ENCODE measurements around the gene PHF1.

PHF1 gene

GRCh38 chr6:33434961-33435360 is 24.1 kb downstream of the PHF1 start:
- Histone ChIP-seq H3K27ac (ENCODE audit: low read depth, low read length) (no peak overlapping the region), H3K4me3 (ENCODE audit: low read depth, low read length) (no peak overlapping the region), H3K79me2 (ENCODE audit: control insufficient read depth, insufficient read depth, low read length, unreplicated experiment) (peaks cover 11% of the 10 kb centered on the region), H3K36me3 (ENCODE audit: insufficient read depth, low read length) (peaks cover 23% of the 10 kb centered on the region; the same call in 1 of the 2 replicates), H3K4me1 (ENCODE audit: control insufficient read depth, insufficient read depth, low read length, unreplicated experiment) (peaks cover 8% of the 10 kb centered on the region), H2AFZ (ENCODE audit: low read length, unreplicated experiment) (no peak overlapping the region), H3K27me3 (ENCODE audit: insufficient read depth, low read length) (no peaks in the 10 kb centered on the region)

GRCh38 chr6:33437666-33438065 is 26.9 kb downstream of the PHF1 start:
- no peaks in the 10 kb centered on the region for H3K79me2 ChIP-seq (ENCODE audit: control insufficient read depth, insufficient read depth, low read length, unreplicated experiment)
- no peak overlapping the region for H3K4me3 ChIP-seq (ENCODE audit: low read depth, low read length)
- H3K4me1 ChIP-seq (ENCODE audit: control insufficient read depth, insufficient read depth, low read length, unreplicated experiment), result no peaks in the 10 kb centered on the region
- H3K27me3 ChIP-seq (ENCODE audit: insufficient read depth, low read length), result no peaks in the 10 kb centered on the region
- H3K27ac ChIP-seq (ENCODE audit: low read depth, low read length), result no peak overlapping the region
- H2AFZ ChIP-seq (ENCODE audit: low read length, unreplicated experiment), result no peak overlapping the region
- peaks cover 23% of the 10 kb centered on the region; the same call in 1 of the 2 replicates for H3K36me3 ChIP-seq (ENCODE audit: insufficient read depth, low read length)

GRCh38 chr6:33438978-33439594 is 28.3 kb downstream of the PHF1 start:
- H3K27ac ChIP-seq (ENCODE audit: low read depth, low read length), result no peak overlapping the region

GRCh38 chr6:33439956-33440648 is 29.3 kb downstream of the PHF1 start:
- Histone ChIP-seq H3K36me3 (ENCODE audit: insufficient read depth, low read length) (peaks cover 23% of the 10 kb centered on the region; the same call in 1 of the 2 replicates), H3K27ac (ENCODE audit: low read depth, low read length) (no peak overlapping the region), H3K4me3 (ENCODE audit: low read depth, low read length) (no peak overlapping the region), H2AFZ (ENCODE audit: low read length, unreplicated experiment) (no peak overlapping the region), H3K27me3 (ENCODE audit: insufficient read depth, low read length) (no peaks in the 10 kb centered on the region), H3K4me1 (ENCODE audit: control insufficient read depth, insufficient read depth, low read length, unreplicated experiment) (no peaks in the 10 kb centered on the region), H3K79me2 (ENCODE audit: control insufficient read depth, insufficient read depth, low read length, unreplicated experiment) (no peaks in the 10 kb centered on the region)

More at GRCh38 chr6:33438978-33439594, 28.3 kb downstream of the PHF1 start:
- no peaks in the 10 kb centered on the region for H3K4me1 ChIP-seq (ENCODE audit: control insufficient read depth, insufficient read depth, low read length, unreplicated experiment)
- H3K36me3 ChIP-seq (ENCODE audit: insufficient read depth, low read length), result peaks cover 23% of the 10 kb centered on the region; the same call in 1 of the 2 replicates
- H3K27me3 ChIP-seq (ENCODE audit: insufficient read depth, low read length), result no peaks in the 10 kb centered on the region
- no peak overlapping the region for H3K4me3 ChIP-seq (ENCODE audit: low read depth, low read length)
- H2AFZ ChIP-seq (ENCODE audit: low read length, unreplicated experiment), result no peak overlapping the region
- H3K79me2 ChIP-seq (ENCODE audit: control insufficient read depth, insufficient read depth, low read length, unreplicated experiment), result no peaks in the 10 kb centered on the region

GRCh38 chr6:33440649-33441309 is 30.0 kb downstream of the PHF1 start:
- Histone ChIP-seq H3K4me3 (ENCODE audit: low read depth, low read length) (no peak overlapping the region), H3K36me3 (ENCODE audit: insufficient read depth, low read length) (peaks cover 21% of the 10 kb centered on the region; the same call in 1 of the 2 replicates)

GRCh38 chr6:33441457-33441856 is 30.6 kb downstream of the PHF1 start:
- Histone ChIP-seq H3K79me2 (ENCODE audit: control insufficient read depth, insufficient read depth, low read length, unreplicated experiment) (no peaks in the 10 kb centered on the region), H2AFZ (ENCODE audit: low read length, unreplicated experiment) (no peak overlapping the region), H3K27ac (ENCODE audit: low read depth, low read length) (no peak overlapping the region), H3K27me3 (ENCODE audit: insufficient read depth, low read length) (no peaks in the 10 kb centered on the region), H3K4me3 (ENCODE audit: low read depth, low read length) (no peak overlapping the region), H3K36me3 (ENCODE audit: insufficient read depth, low read length) (peaks cover 23% of the 10 kb centered on the region; the same call in 1 of the 2 replicates), H3K4me1 (ENCODE audit: control insufficient read depth, insufficient read depth, low read length, unreplicated experiment) (no peaks in the 10 kb centered on the region)

More at GRCh38 chr6:33440649-33441309, 30.0 kb downstream of the PHF1 start:
- Histone ChIP-seq H3K27ac (ENCODE audit: low read depth, low read length) (no peak overlapping the region), H3K4me1 (ENCODE audit: control insufficient read depth, insufficient read depth, low read length, unreplicated experiment) (no peaks in the 10 kb centered on the region), H3K27me3 (ENCODE audit: insufficient read depth, low read length) (no peaks in the 10 kb centered on the region), H3K79me2 (ENCODE audit: control insufficient read depth, insufficient read depth, low read length, unreplicated experiment) (no peaks in the 10 kb centered on the region), H2AFZ (ENCODE audit: low read length, unreplicated experiment) (no peak overlapping the region)

- H3K27me3 ChIP-seq (ENCODE audit: insufficient read depth, low read length), result no peaks in the 10 kb centered on the region
- H3K36me3 ChIP-seq (ENCODE audit: insufficient read depth, low read length), result peaks cover 20% of the 10 kb centered on the region; the same call in 1 of the 2 replicates
- H3K79me2 ChIP-seq (ENCODE audit: control insufficient read depth, insufficient read depth, low read length, unreplicated experiment), result no peaks in the 10 kb centered on the region
- H2AFZ ChIP-seq (ENCODE audit: low read length, unreplicated experiment), result no peak overlapping the region
- no peaks in the 10 kb centered on the region for H3K4me1 ChIP-seq (ENCODE audit: control insufficient read depth, insufficient read depth, low read length, unreplicated experiment)
- no peak overlapping the region for H3K4me3 ChIP-seq (ENCODE audit: low read depth, low read length)
- H3K27ac ChIP-seq (ENCODE audit: low read depth, low read length), result no peak overlapping the region
Measured at GRCh38 chr6:33442283-33442682, 31.5 kb downstream of the PHF1 start.

- Histone ChIP-seq H3K4me1 (ENCODE audit: control insufficient read depth, insufficient read depth, low read length, unreplicated experiment) (no peaks in the 10 kb centered on the region), H3K36me3 (ENCODE audit: insufficient read depth, low read length) (peaks cover 17% of the 10 kb centered on the region; the same call in 1 of the 2 replicates), H3K79me2 (ENCODE audit: control insufficient read depth, insufficient read depth, low read length, unreplicated experiment) (no peaks in the 10 kb centered on the region), H2AFZ (ENCODE audit: low read length, unreplicated experiment) (no peak overlapping the region), H3K27ac (ENCODE audit: low read depth, low read length) (no peak overlapping the region), H3K27me3 (ENCODE audit: insufficient read depth, low read length) (no peaks in the 10 kb centered on the region), H3K4me3 (ENCODE audit: low read depth, low read length) (no peak overlapping the region)
Measured at GRCh38 chr6:33443025-33443424, 32.2 kb downstream of the PHF1 start.

GRCh38 chr6:33443619-33444504 is 33.0 kb downstream of the PHF1 start:
- peaks cover 9% of the 10 kb centered on the region; the same call in 1 of the 2 replicates for H3K36me3 ChIP-seq (ENCODE audit: insufficient read depth, low read length)
- no peaks in the 10 kb centered on the region for H3K27me3 ChIP-seq (ENCODE audit: insufficient read depth, low read length)
- no peak overlapping the region for H3K4me3 ChIP-seq (ENCODE audit: low read depth, low read length)
- no peaks in the 10 kb centered on the region for H3K79me2 ChIP-seq (ENCODE audit: control insufficient read depth, insufficient read depth, low read length, unreplicated experiment)
- no peak overlapping the region for H3K27ac ChIP-seq (ENCODE audit: low read depth, low read length)
- no peak overlapping the region for H2AFZ ChIP-seq (ENCODE audit: low read length, unreplicated experiment)
- no peaks in the 10 kb centered on the region for H3K4me1 ChIP-seq (ENCODE audit: control insufficient read depth, insufficient read depth, low read length, unreplicated experiment)

GRCh38 chr6:33445119-33445603 is 34.3 kb downstream of the PHF1 start:
- Histone ChIP-seq H3K4me1 (ENCODE audit: control insufficient read depth, insufficient read depth, low read length, unreplicated experiment) (no peaks in the 10 kb centered on the region), H3K36me3 (ENCODE audit: insufficient read depth, low read length) (peaks cover 7% of the 10 kb centered on the region; the same call in 1 of the 2 replicates), H3K27me3 (ENCODE audit: insufficient read depth, low read length) (no peaks in the 10 kb centered on the region)

More at GRCh38 chr6:33445119-33445603, 34.3 kb downstream of the PHF1 start:
- no peak overlapping the region for H3K27ac ChIP-seq (ENCODE audit: low read depth, low read length)
- no peak overlapping the region for H2AFZ ChIP-seq (ENCODE audit: low read length, unreplicated experiment)
- H3K4me3 ChIP-seq (ENCODE audit: low read depth, low read length), result no peak overlapping the region
- no peaks in the 10 kb centered on the region for H3K79me2 ChIP-seq (ENCODE audit: control insufficient read depth, insufficient read depth, low read length, unreplicated experiment)

Measured in ACC112 (cell line).